ENCODE results near the gene CDC123.

Gene CDC123

GRCh38 chr10:12186323-12186722 is 9.7 kb upstream of the CDC123 start:
- H3K36me3 ChIP-seq = peaks cover 2% of the 10 kb centered on the region; the same call in 1 of the 2 replicates
- no peaks in the 10 kb centered on the region for H3K9me3 ChIP-seq (ENCODE audit: severe bottlenecking)
- DNase-seq = no peak
- no peak overlapping the region for H3K27ac ChIP-seq
- TF ChIP-seq CTCF (IDR thresholded peaks at IDR 0.05; ENCODE audit: low read depth, low read length) = no peak
- H3K4me3 ChIP-seq (ENCODE audit: low read depth, low read length) = no peak overlapping the region
- no peaks in the 10 kb centered on the region for H3K27me3 ChIP-seq (ENCODE audit: insufficient read depth, low read depth, severe bottlenecking)

DNA sequence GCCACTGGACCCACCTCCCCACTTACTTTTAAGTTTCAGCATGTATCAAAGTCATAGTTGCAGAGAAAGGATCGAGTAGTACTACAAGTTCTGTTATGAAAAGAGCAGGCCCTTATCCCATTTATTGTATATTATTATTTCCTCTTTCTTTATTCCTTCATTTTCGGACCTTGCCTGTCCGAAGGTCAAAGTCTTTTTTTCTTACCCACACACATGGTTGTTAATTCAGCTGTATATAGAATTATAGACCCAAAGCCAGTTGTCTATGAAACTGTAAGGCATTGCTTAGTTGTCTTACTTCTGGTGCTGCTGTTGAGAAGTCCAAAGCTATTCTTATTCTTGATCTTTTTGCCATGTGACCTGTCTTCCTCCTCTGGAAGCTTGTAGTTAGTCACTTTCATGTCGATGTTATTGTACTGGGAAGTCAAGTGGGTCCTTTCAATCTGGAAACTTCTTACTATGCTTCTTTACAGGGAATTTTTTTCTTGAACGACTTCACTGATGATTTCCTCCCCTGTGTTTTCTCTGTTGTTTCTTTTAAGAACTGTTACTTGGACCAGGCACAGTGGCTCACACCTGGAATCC is 8.6 kb upstream of the CDC123 start:
- Histone ChIP-seq H3K4me3 (ENCODE audit: low read depth, low read length) (no peak overlapping the region), H3K27me3 (ENCODE audit: insufficient read depth, low read depth, severe bottlenecking) (no peaks in the 10 kb centered on the region), H3K36me3 (peaks cover 2% of the 10 kb centered on the region; the same call in 1 of the 2 replicates), H3K9me3 (ENCODE audit: severe bottlenecking) (no peaks in the 10 kb centered on the region), H3K27ac (no peak overlapping the region)
- no peak for TF ChIP-seq CTCF (IDR thresholded peaks at IDR 0.05; ENCODE audit: low read depth, low read length)
- no peak for DNase-seq

DNA sequence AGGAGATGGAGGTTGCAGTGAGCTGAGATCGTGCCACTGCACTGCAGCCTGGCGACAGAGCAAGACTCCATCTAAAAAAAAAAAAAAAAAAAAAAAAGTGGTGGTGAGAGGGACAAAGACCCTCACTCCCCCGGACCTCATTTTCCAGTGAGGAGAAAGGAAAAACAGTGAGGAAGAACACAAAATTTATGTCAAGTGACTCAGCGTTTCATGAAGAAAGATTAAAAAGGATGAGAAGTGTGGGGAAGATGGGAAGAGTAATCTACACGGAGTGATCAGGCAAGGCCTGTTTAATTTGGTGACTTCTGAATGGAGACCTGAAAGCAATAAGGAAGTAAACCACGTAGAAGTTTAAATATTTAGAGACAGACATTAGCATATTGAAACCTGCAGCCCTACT is 7.3 kb upstream of the CDC123 start:
- no peak overlapping the region for H3K4me3 ChIP-seq (ENCODE audit: low read depth, low read length)
- no peaks in the 10 kb centered on the region for H3K27me3 ChIP-seq (ENCODE audit: insufficient read depth, low read depth, severe bottlenecking)
- no peak overlapping the region for H3K27ac ChIP-seq
- no peak for DNase-seq
- peaks cover 2% of the 10 kb centered on the region; the same call in 1 of the 2 replicates for H3K36me3 ChIP-seq
- H3K9me3 ChIP-seq (ENCODE audit: severe bottlenecking) = no peaks in the 10 kb centered on the region
- no peak for TF ChIP-seq CTCF (IDR thresholded peaks at IDR 0.05; ENCODE audit: low read depth, low read length)

- H3K27ac ChIP-seq = no peak overlapping the region
Observed at GRCh38 chr10:12189426-12189825, 6.6 kb upstream of the CDC123 start.

GRCh38 chr10:12191715-12192114 is 4.3 kb upstream of the CDC123 start:
- Histone ChIP-seq H3K36me3 (no peaks in the 10 kb centered on the region), H3K9me3 (ENCODE audit: severe bottlenecking) (no peaks in the 10 kb centered on the region), H3K27ac (no peak overlapping the region), H3K27me3 (ENCODE audit: insufficient read depth, low read depth, severe bottlenecking) (no peaks in the 10 kb centered on the region), H3K4me3 (ENCODE audit: low read depth, low read length) (no peak overlapping the region)
- no peak for DNase-seq
- no peak for TF ChIP-seq CTCF (IDR thresholded peaks at IDR 0.05; ENCODE audit: low read depth, low read length)

More at GRCh38 chr10:12189426-12189825, 6.6 kb upstream of the CDC123 start:
- Histone ChIP-seq H3K9me3 (ENCODE audit: severe bottlenecking) (no peaks in the 10 kb centered on the region), H3K36me3 (peaks cover 2% of the 10 kb centered on the region; the same call in 1 of the 2 replicates), H3K27me3 (ENCODE audit: insufficient read depth, low read depth, severe bottlenecking) (no peaks in the 10 kb centered on the region), H3K4me3 (ENCODE audit: low read depth, low read length) (no peak overlapping the region)
- DNase-seq = no peak
- TF ChIP-seq CTCF (IDR thresholded peaks at IDR 0.05; ENCODE audit: low read depth, low read length) = no peak

- DNase-seq = no peak
- no peak for TF ChIP-seq CTCF (IDR thresholded peaks at IDR 0.05; ENCODE audit: low read depth, low read length)
- no peak overlapping the region for H3K27ac ChIP-seq
- no peak overlapping the region for H3K4me3 ChIP-seq (ENCODE audit: low read depth, low read length)
- H3K9me3 ChIP-seq (ENCODE audit: severe bottlenecking) = no peaks in the 10 kb centered on the region
- no peaks in the 10 kb centered on the region for H3K27me3 ChIP-seq (ENCODE audit: insufficient read depth, low read depth, severe bottlenecking)
- H3K36me3 ChIP-seq = no peaks in the 10 kb centered on the region
Observed at GRCh38 chr10:12193193-12193592, 2.8 kb upstream of the CDC123 start.
